ENCODE measurements around the gene LHFPL6. TPM values are rescaled to one million over a fixed set of nuclear protein-coding genes. Genes with fewer than 3 reads are reported as not detected.

The LHFPL6 gene
- total and polyA plus RNA-seq, 10 of the 15 experiments (the other 5 are each of a cell fraction or from before 2014, with no cell fraction given): 0.11 to 4.6 (median 0.41) TPM

DNA sequence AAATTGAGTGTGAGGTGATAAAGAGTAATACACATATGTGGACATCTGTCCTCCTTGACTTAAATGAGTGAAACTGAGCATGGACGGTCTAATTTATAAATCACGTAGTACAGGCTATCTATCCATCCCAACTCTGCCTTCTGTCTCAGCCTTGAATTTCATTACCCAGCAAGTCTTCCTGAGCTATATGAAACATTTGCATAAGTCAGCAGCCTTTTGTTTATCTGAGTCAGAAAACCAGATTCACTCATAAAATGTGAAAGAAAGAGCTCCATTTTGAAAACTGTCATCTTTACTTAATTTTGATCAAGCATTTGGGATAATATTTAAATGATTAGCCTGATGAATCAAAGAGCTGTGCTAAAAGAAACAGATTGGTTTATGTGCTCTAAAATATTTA lies 197.9 kb downstream of the LHFPL6 start (continued):
- TF ChIP-seq ZBTB4 (CRISPR knock-in tag; IDR thresholded peaks at IDR 0.05): no peak
- TF ChIP-seq, protein P1, sequence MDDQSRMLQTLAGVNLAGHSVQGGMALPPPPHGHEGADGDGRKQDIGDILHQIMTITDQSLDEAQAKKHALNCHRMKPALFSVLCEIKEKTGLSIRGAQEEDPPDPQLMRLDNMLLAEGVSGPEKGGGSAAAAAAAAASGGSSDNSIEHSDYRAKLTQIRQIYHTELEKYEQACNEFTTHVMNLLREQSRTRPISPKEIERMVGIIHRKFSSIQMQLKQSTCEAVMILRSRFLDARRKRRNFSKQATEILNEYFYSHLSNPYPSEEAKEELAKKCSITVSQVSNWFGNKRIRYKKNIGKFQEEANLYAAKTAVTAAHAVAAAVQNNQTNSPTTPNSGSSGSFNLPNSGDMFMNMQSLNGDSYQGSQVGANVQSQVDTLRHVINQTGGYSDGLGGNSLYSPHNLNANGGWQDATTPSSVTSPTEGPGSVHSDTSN (IDR thresholded peaks at IDR 0.05; ENCODE audit: insufficient replicate concordance, low read depth, low read length): no peak

DNA sequence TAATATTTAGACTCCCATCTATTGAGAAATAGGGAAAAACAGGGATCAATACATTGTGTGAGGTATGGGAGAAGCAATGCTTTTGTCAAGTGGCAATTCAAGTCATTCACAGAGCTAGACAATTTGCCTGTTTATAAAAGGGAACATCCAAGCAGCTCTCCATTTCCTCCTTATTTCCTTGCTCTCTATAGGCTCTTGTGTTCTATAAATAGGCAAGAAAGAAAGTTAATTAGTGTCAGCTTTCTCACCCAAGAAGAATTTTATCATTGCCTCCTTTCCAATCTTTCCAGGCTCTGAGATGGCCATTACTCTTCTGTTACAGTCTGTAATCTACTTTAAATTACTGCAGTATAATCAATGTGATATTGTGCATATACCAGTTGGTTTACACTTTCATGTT lies 199.9 kb downstream of the LHFPL6 start:
- Histone ChIP-seq H3K4me2 (ENCODE audit: control insufficient read depth, insufficient read depth) (no peak overlapping the region), H3K4me3 (no peak overlapping the region), H3K4me1 (ENCODE audit: control insufficient read depth, insufficient read depth, low read length) (no peaks in the 10 kb centered on the region), H3K9me3 (replicated peaks; ENCODE audit: control insufficient read depth, insufficient read depth, low read length) (no peaks in the 10 kb centered on the region), H3K27me3 (replicated peaks in 1 of 2; ENCODE audit: control insufficient read depth in 2 of 2, insufficient read depth in 2 of 2, low read length in 1 of 2) (no peaks in the 10 kb centered on the region; a peak in 2 of 4 replicates), H2AFZ (ENCODE audit: control insufficient read depth, low read depth, low read length) (no peak overlapping the region), H3K27ac (ENCODE audit: control insufficient read depth, insufficient read depth) (no peak overlapping the region), H3K9ac (ENCODE audit: control insufficient read depth, insufficient read depth, low read length) (no peak overlapping the region), H3K36me3 (ENCODE audit: control insufficient read depth in 2 of 2, insufficient read depth in 2 of 2, low read length in 1 of 2) (no peaks in the 10 kb centered on the region), H4K20me1 (ENCODE audit: control insufficient read depth, insufficient read depth) (no peaks in the 10 kb centered on the region), H3K79me2 (ENCODE audit: control insufficient read depth, insufficient read depth, low read length) (no peaks in the 10 kb centered on the region)
- no peak for FAIRE-seq
- no peak for TF ChIP-seq RUNX3 (IDR thresholded peaks at IDR 0.05; ENCODE audit: low read length)
- TF ChIP-seq GATAD2B (conservative IDR thresholded peaks at IDR 0.05; ENCODE audit: low read depth): no peak
- no peak for TF ChIP-seq EP300 (IDR thresholded peaks at IDR 0.05; ENCODE audit: borderline replicate concordance in 1 of 2, control insufficient read depth in 1 of 2, low read depth in 2 of 2, low read length in 2 of 2)
- no peak for TF ChIP-seq RAD21 (IDR thresholded peaks at IDR 0.05; ENCODE audit: insufficient read depth, low read depth, low read length)
- no peak for TF ChIP-seq NR2F1 (conservative IDR thresholded peaks at IDR 0.05)
- TF ChIP-seq POU2F2 (IDR thresholded peaks at IDR 0.05; ENCODE audit: borderline replicate concordance, low read depth, low read length): no peak
- no peak for TF ChIP-seq ZNF207 (IDR thresholded peaks at IDR 0.05; ENCODE audit: borderline replicate concordance)
- no peak for TF ChIP-seq HDAC2 (IDR thresholded peaks at IDR 0.05)
- TF ChIP-seq NR2C1 (IDR thresholded peaks at IDR 0.05): no peak
- no peak for TF ChIP-seq FOXK2 (IDR thresholded peaks at IDR 0.05)
- TF ChIP-seq CBFB (IDR thresholded peaks at IDR 0.05; ENCODE audit: low read depth): no peak
- TF ChIP-seq EZH2 (IDR thresholded peaks at IDR 0.05; ENCODE audit: borderline replicate concordance, control insufficient read depth, low read depth, low read length): no peak
- no peak for TF ChIP-seq PRDM15 (CRISPR knock-in tag; IDR thresholded peaks at IDR 0.05)
- TF ChIP-seq ZSCAN29 (IDR thresholded peaks at IDR 0.05): no peak
- intact Hi-C loops (cut with micrococcal nuclease; ENCODE audit: unreplicated experiment) (loop anchor here (10.0 kb wide), 1 partner anchor 258 kb away; no protein-coding TSS in a partner anchor), in situ Hi-C loops (cut with MboI) (no loop called here)
- ATAC-seq: no peak
- no TSS peak for BruUV-seq (replicated peaks)
- no peak for DNase-seq (ENCODE audit: low read depth, low spot score)
- SMC1A ChIA-PET (ENCODE audit: uncharacterized antibody, unreplicated experiment): interaction anchor here (0.7 kb wide), 1 partner anchor 9 kb away, joined by 4 read pairs; no protein-coding TSS in a partner anchor
- RAD21 ChIA-PET (ENCODE audit: unreplicated experiment): interaction anchor here (0.8 kb wide), 1 partner anchor 13 kb away, joined by 3 read pairs; no protein-coding TSS in a partner anchor
- POLR2A ChIA-PET: interaction anchor here (0.8 kb wide), 1 partner anchor 48 kb away, joined by 3 read pairs; no protein-coding TSS in a partner anchor
- CTCF ChIA-PET: interaction anchor here (1.0 to 1.4 kb wide), 5 partner anchors 12 to 259 kb away, joined by 3 to 6 read pairs (median 4); no protein-coding TSS in a partner anchor
